HepG2 (cell line): Measurements from ENCODE around the gene USP10. TPM values are rescaled to one million over a fixed set of nuclear protein-coding genes. Genes with fewer than 3 reads are reported as not detected.

Source experiments
- ATAC-seq: fragments of 200-7000 bp; cut with Tn5 transposase; 3 replicates; pipeline ENCODE4 v1.9.1; 2020; ENCODE audit warnings: mild to moderate bottlenecking, moderate library complexity
- BruUV-seq: library from RNA; stranded (reverse); fragments of 400-500 nt; replicated peaks from 2 replicates; lab custom pipeline; 2021; lab: Mats Ljungman, UMichigan
- CTCF ChIA-PET: fragments of 300-600 bp; formaldehyde crosslinking; extraction: SDS; loops from one replicate; lab custom pipeline; 2021; ENCODE audit warnings: low total read pairs, inconsistent platforms, low intra/inter-chr PET ratio; lab: Yijun Ruan, JAX
- POLR2A ChIA-PET: fragments of 350-600 bp; sonication (Branson Sonifier 250); formaldehyde crosslinking; loops from one replicate; lab custom pipeline; 2020; ENCODE audit warnings: antibody characterized with exemption, inconsistent platforms; lab: Yijun Ruan, JAX
- DNase-seq: peaks from one replicate; pipeline ENCODE4 v3.0.0-alpha.2; 2015; ENCODE audit warnings: low spot score
- FAIRE-seq: peaks from 3 replicates; lab custom pipeline; 2011; peaks lifted over from hg19 to GRCh38; lab: Jason Lieb, UNC
- H2AFZ ChIP-seq: one replicate; pipeline ENCODE4 v1.6.1; 2011; ENCODE audit warnings: low read length, inconsistent platforms
- H3K27ac ChIP-seq: fragments of 300-600 bp; 3 replicates; pipeline ENCODE4 v1.8.0; 2011; ENCODE audit warnings: mixed run types, mild to moderate bottlenecking, mixed read lengths, low read length, inconsistent platforms; ENCODE audit not compliant: insufficient read depth; ENCODE audit errors: extremely low read length
- H3K27me3 ChIP-seq, 2 experiments: fragments of 200-600 bp in 1 of 2; 2 replicates in 1 of 2; 3 replicates in 1 of 2; pipeline versions ENCODE4 v1.6.0 to v1.8.0; 2011; ENCODE audit warnings: low read length in 2 of 2, mild to moderate bottlenecking in 2 of 2, moderate library complexity in 2 of 2, inconsistent platforms in 1 of 2; ENCODE audit not compliant: insufficient read depth in 2 of 2, control insufficient read depth in 1 of 2
- H3K36me3 ChIP-seq, 2 experiments: fragments of 200-600 bp in 1 of 2; replicated peaks in 1 of 2; 2 replicates in 1 of 2; 3 replicates in 1 of 2; pipeline versions ENCODE4 v1.5.1 to v1.8.0; 2011; ENCODE audit warnings: low read length in 2 of 2, inconsistent platforms in 1 of 2; ENCODE audit not compliant: insufficient read depth in 2 of 2, control insufficient read depth in 1 of 2
- H3K4me1 ChIP-seq: 2 replicates; pipeline ENCODE4 v1.5.1; 2012; ENCODE audit warnings: low read length, inconsistent platforms; ENCODE audit not compliant: insufficient read depth
- H3K4me2 ChIP-seq: 2 replicates; pipeline ENCODE4 v1.6.0; 2011; ENCODE audit warnings: low read depth, low read length, inconsistent platforms
- H3K4me3 ChIP-seq, 3 experiments: fragments of 200-600 bp in 1 of 3; sonication (generic), shearing (Covaris generic) in 1 of 3; replicated peaks in 1 of 3; 2 replicates each; pipeline ENCODE4 v1.5.1; 2011 to 2016; ENCODE audit warnings: low read length in 3 of 3, inconsistent platforms in 2 of 3, low read depth in 2 of 3, mild to moderate bottlenecking in 2 of 3, control low read depth in 1 of 3, mixed read lengths in 1 of 3; ENCODE audit not compliant: insufficient read depth in 1 of 3
- H3K79me2 ChIP-seq: one replicate; pipeline ENCODE4 v1.6.1; 2011; ENCODE audit warnings: low read length, inconsistent platforms; ENCODE audit not compliant: insufficient read depth
- H3K9ac ChIP-seq: 2 replicates; pipeline ENCODE4 v1.6.0; 2011; ENCODE audit warnings: mild to moderate bottlenecking, low read depth, low read length, inconsistent platforms; ENCODE audit not compliant: insufficient read depth
- H3K9me3 ChIP-seq: 2 replicates; pipeline ENCODE4 v1.5.1; 2012; ENCODE audit warnings: mild to moderate bottlenecking, low read length
- H4K20me1 ChIP-seq: 2 replicates; pipeline ENCODE4 v1.6.0; 2011; ENCODE audit warnings: inconsistent platforms, mild to moderate bottlenecking, low read length, moderate library complexity; ENCODE audit not compliant: insufficient read depth
- AFF4 ChIP-seq: sonication (generic); formaldehyde crosslinking; IDR thresholded peaks from 2 replicates; pipeline ENCODE4 v1.4.0; 2020; ENCODE audit warnings: missing genetic modification reagents
- FLYWCH1 ChIP-seq: sonication (generic); formaldehyde crosslinking; IDR thresholded peaks from 2 replicates; pipeline ENCODE4 v1.8.1; 2023; ENCODE audit warnings: mild to moderate bottlenecking, missing genetic modification reagents
- FOXO1 ChIP-seq: sonication (generic); formaldehyde crosslinking; IDR thresholded peaks from 2 replicates; pipeline ENCODE4 v1.4.0; 2020; ENCODE audit warnings: missing genetic modification reagents
- SP5 ChIP-seq: IDR thresholded peaks from 2 replicates; pipeline ENCODE4 v1.6.1; 2016; ENCODE audit warnings: low read depth, borderline replicate concordance
- SRY ChIP-seq: sonication (generic); formaldehyde crosslinking; IDR thresholded peaks from 2 replicates; pipeline ENCODE4 v1.8.0; 2022; ENCODE audit warnings: mild to moderate bottlenecking, missing genetic modification reagents
- TOE1 ChIP-seq: sonication (generic); formaldehyde crosslinking; IDR thresholded peaks from 2 replicates; pipeline ENCODE4 v1.4.0; 2020; ENCODE audit warnings: mild to moderate bottlenecking, missing genetic modification reagents
- TOPORS ChIP-seq: sonication (generic); formaldehyde crosslinking; IDR thresholded peaks from 2 replicates; pipeline ENCODE4 v1.8.0; 2023; ENCODE audit warnings: mild to moderate bottlenecking, missing genetic modification reagents
- ZBTB44 ChIP-seq: sonication (generic); formaldehyde crosslinking; IDR thresholded peaks from 2 replicates; pipeline ENCODE4 v1.4.0; 2020; ENCODE audit warnings: missing genetic modification reagents
- ZC3H4 ChIP-seq: sonication (generic); formaldehyde crosslinking; IDR thresholded peaks from 2 replicates; pipeline ENCODE4 v1.4.0; 2020; ENCODE audit warnings: missing genetic modification reagents, borderline replicate concordance
- ZNF687 ChIP-seq: sonication (generic); formaldehyde crosslinking; IDR thresholded peaks from 2 replicates; pipeline ENCODE4 v1.5.1; 2020; ENCODE audit warnings: mild to moderate bottlenecking, missing genetic modification reagents, moderate library complexity
- ZNF704 ChIP-seq: sonication (generic); formaldehyde crosslinking; IDR thresholded peaks from 2 replicates; pipeline ENCODE4 v1.8.1; 2023; ENCODE audit warnings: mild to moderate bottlenecking, inconsistent platforms, moderate library complexity, missing genetic modification reagents, borderline replicate concordance
- WGBS: methylation state at CpG from one replicate; pipeline ENCODE4 v1.1.6; 2017; ENCODE audit warnings: low lambda C conversion rate; 5-methylcytosine and 5-hydroxymethylcytosine counted together
- in situ Hi-C: cut with HindIII; loops from 2 replicates; pipeline ENCODE4 v1.10.0; 2017; ENCODE audit warnings: low pct_unique_long_range_greater_than_20kb; ENCODE audit not compliant: extremely low pct_ligation_motif_present
- intact Hi-C: fragments of 100-400 bp; cut with micrococcal nuclease; formaldehyde crosslinking; loops from one replicate; pipeline ENCODE4 v1.10.0; 2022; ENCODE audit not compliant: unreplicated experiment
- polyA plus RNA-seq, 8 experiments: library from polyadenylated mRNA; depleted of rRNA in 3 of 8; stranded (reverse) in 7 of 8; unstranded in 1 of 8; fragments of >200 nt; fragmentation: Illumina TruSeq in 4 of 8; extraction: Trizol in 4 of 8; gene quantifications; 2 replicates each; pipeline versions ENCODE4 v1.2.1 to v1.2.3, GENCODE V29; 2011 to 2016; ENCODE audit warnings: low read depth in 4 of 8, missing spikeins in 1 of 8, mixed read lengths in 1 of 8; ENCODE audit not compliant: insufficient read depth in 1 of 8
- total RNA-seq, 5 experiments: library from RNA; depleted of rRNA; stranded (reverse); fragments of >200 nt; fragmentation: Illumina TruSeq; extraction: Trizol; gene quantifications; 2 replicates each; pipeline ENCODE4 v1.2.3, GENCODE V29; 2016; ENCODE audit warnings: low read depth in 1 of 5

USP10 gene
- total and polyA plus RNA-seq, 2 of the 13 experiments (the other 11 are each of a cell fraction or from before 2014, with no cell fraction given) = 79.1 to 122 TPM

- TF ChIP-seq SRY (CRISPR knock-in tag) (no peak), ZC3H4 (no peak)
These were observed 90.5 kb downstream of the USP10 start (continued) for GRCh38 chr16:84790301-84790700.

- H3K4me2 ChIP-seq = no peak overlapping the region
- FAIRE-seq (no peak), DNase-seq (no peak), ATAC-seq (no peak)
- H2AFZ ChIP-seq = no peak overlapping the region
- peaks cover 15% of the 10 kb centered on the region; the same call in 1 of the 2 replicates for H3K4me1 ChIP-seq
- ChIA-PET POLR2A (no interaction called here), CTCF (no interaction called here)
- H3K27me3 ChIP-seq = no peaks in the 10 kb centered on the region
- H3K36me3 ChIP-seq = no peaks in the 10 kb centered on the region
- no TSS peak for BruUV-seq
- no peak overlapping the region for H3K9ac ChIP-seq
- no peak overlapping the region for H3K4me3 ChIP-seq
- intact Hi-C loops (no loop called here), in situ Hi-C loops (no loop called here)
- no peaks in the 10 kb centered on the region for H4K20me1 ChIP-seq
- no peak overlapping the region for H3K27ac ChIP-seq
- TF ChIP-seq FLYWCH1 (no peak), TOE1 (CRISPR knock-in tag) (no peak), ZNF704 (CRISPR knock-in tag) (no peak), FOXO1 (CRISPR knock-in tag) (no peak), TOPORS (CRISPR knock-in tag) (no peak), AFF4 (CRISPR knock-in tag) (no peak), SP5 (no peak), ZNF687 (CRISPR knock-in tag) (no peak), ZBTB44 (no peak)
- no peaks in the 10 kb centered on the region for H3K9me3 ChIP-seq
- H3K79me2 ChIP-seq = no peaks in the 10 kb centered on the region
- 92% methylated on average over 12 of the region's 12 CpGs for WGBS
These were observed 91.3 kb downstream of the USP10 start for GRCh38 chr16:84791088-84791487.
